ENCODE measurements around the gene SLC16A9. TPM values are rescaled to one million over a fixed set of nuclear protein-coding genes. Genes with fewer than 3 reads are reported as not detected.
"Not testable (repeated sequence)": the region's sequence is repeated elsewhere in the genome, so short reads cannot be mapped to it uniquely, and the experiment has no call there.

SLC16A9 gene, protein sequence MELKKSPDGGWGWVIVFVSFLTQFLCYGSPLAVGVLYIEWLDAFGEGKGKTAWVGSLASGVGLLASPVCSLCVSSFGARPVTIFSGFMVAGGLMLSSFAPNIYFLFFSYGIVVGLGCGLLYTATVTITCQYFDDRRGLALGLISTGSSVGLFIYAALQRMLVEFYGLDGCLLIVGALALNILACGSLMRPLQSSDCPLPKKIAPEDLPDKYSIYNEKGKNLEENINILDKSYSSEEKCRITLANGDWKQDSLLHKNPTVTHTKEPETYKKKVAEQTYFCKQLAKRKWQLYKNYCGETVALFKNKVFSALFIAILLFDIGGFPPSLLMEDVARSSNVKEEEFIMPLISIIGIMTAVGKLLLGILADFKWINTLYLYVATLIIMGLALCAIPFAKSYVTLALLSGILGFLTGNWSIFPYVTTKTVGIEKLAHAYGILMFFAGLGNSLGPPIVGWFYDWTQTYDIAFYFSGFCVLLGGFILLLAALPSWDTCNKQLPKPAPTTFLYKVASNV
- 0.48 TPM for total RNA-seq
- long read RNA-seq, full-length matches to known transcripts = 1 of 2 reads
- long read RNA-seq, partial matches to known transcripts = 0 of 2 reads
- long read RNA-seq, other reads (novel, unspliced or antisense) = 1 of 2 reads

DNA sequence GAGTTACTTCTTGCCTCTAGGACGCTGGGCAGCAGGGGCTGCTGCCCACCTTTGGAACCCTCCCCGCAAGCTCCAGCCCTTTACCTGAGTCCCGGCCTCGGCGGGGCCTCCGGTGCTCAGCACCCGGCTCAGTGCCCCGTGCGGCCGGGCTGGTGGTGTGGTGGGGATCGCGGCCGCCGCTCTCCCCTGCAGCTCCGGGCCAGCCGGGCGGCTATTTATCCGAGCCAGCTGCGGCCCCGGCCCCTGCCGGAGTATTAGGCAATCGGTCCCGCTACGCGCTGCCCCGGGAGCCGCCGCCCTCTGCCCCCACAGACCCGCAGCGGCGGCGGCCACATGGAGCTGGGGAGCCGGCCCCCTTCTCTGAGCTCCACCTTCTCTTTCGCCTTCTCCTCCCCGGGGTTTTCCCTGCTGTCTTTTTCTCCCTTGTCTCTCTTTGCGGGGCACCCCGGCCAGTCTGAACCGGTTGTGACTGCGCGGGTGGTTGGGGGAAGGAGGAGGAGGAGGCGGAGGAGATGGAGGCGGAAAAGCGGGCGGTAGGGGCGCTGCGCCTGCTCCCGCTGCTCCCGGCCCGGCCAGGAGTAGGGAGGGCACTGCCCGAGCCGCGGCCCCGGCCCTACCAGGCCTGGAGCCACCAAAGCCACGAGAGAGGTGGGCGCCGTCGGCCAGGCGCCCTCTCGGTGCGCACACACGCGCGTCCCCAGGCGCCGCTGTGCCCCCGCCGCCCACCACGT, at the start of gene SLC16A9:
SLC16A9 (minus strand) TSS at position 456 of the 731 bp plus-strand sequence. CDS start 25,559 bp downstream, outside the sequence.
- intact Hi-C loops (cut with DNase I) = no loop called here

DNA sequence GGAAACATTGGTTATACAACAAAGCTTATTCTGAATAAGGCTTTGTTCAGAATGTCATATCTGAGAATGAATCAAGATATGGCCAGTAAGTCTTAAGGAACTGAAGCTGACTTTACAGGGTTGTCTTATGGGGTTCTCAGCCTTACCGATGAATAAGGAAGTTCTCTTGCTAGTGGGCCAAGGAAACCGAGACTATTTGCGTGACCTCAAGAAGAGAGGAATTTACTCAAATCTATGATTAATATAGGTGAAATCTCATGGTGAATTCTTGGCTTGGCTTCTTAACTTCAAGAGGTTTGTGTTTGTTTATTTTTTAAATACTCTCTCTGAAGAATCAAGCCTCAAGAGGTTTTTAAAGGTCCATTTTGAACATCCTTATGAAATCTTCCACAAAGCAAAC, 48.3 kb upstream of the SLC16A9 start:
- ATAC-seq (ENCODE audit: poor library complexity) (no peak), DNase-seq (no peak)
- intact Hi-C loops (cut with DNase I) = no loop called here

More for the DNA sequence above, at the start of gene SLC16A9:
- DNase-seq = peak; percentile 69
- peak; percentile 96 for ATAC-seq (ENCODE audit: poor library complexity)

- DNase-seq (no peak), ATAC-seq (ENCODE audit: poor library complexity) (no peak)
- intact Hi-C loops (cut with DNase I) = no loop called here
Measured at GRCh38 chr10:59754951-59755350, 45.3 kb upstream of the SLC16A9 start.

DNA sequence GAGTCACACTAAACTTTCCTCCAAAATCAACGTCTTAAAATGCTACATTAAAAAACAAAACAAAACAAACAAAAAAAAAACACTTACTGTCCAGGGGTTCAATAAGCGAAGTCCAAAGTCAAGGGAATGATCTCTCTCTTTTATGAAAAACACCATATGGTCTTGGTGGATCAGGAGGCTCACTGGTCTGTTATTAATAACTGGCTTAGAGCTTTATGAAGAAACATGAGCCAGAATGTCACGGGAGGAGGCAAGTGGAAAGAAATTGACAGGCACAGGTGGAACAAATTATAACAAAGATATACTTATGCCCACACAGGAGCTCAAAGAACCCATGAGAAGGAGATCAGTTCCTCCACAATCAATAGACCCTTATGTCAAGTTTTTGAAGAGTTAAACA, 43.6 kb upstream of the SLC16A9 start, which contains the start of gene MRLN:
MRLN (minus strand) TSS at position 189 of the 400 bp plus-strand sequence.
- ATAC-seq (ENCODE audit: poor library complexity) (no peak), DNase-seq (no peak)
- intact Hi-C loops (cut with DNase I) = no loop called here

DNA sequence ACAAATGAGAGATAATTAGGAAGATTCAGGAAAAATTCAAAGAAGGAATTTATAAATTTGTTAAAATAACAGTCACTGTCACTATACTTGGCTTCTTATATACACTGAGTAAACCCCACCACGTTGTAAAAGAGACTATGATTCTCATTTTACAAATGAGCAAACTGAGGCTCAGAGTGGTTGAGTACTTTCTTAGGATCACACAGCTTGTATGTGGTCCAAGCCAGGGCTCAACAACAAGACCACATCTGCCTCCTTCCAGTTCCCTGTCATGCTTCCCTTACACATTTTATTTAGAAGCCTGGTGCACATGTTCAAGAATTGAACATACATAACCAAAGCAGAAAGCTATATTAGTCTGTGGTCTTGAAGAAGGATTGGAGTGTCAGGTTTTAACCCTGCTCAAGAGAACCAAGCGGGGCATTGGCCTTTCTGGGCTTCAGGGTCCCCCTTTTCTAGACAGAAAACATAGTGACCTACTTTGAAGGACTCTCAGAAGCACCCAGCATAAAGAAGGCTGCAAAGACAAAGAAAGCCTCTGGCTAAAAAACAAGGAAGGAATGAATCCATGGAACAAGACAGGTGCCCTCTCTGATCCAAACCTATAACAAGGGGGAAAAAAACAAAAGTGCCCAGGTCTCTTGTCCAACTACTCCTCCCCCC, 42.8 kb upstream of the SLC16A9 start:
- no peak for DNase-seq
- no peak for ATAC-seq (ENCODE audit: poor library complexity)
- intact Hi-C loops (cut with DNase I) = no loop called here

DNA sequence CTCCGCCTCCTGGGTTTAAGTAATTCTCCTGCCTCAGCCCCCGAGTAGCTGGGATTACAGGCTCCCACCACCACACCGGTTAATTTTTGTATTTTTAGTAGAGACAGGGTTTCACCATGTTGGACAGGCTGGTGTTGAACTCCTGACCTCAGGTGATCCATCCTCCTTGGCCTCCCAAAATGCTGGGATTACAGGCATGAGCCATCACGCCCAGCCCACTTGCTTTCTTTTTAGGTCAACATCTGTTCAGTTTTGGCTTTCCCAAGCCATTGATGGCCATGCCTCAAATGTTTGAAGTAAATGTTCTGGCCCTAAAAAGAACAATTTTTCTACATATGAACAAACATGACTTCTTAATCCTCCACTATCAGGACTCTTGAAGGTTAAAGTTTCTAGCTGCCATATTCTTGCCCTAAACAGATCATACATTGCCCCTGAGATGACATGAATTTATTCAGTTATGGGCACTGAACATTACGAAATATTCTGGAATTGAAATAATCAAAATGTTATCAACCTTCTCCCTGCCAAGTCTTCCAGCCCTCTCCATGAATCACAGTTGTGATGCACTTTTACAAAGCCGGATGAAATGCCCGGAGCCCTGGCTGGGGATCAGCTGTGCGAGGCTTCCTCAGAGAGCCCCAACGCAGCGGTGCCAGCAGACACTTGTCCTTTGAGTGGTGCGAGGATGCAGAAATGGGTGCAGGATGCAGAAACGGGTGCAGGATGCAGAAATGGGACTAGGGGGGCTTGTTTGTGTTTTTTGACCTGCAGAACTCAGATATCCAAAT, 40.7 kb upstream of the SLC16A9 start:
- ATAC-seq (ENCODE audit: poor library complexity) (no peak), DNase-seq (no peak)
- intact Hi-C loops (cut with DNase I) = no loop called here

- no peak for ATAC-seq (ENCODE audit: poor library complexity)
- DNase-seq = no peak
- intact Hi-C loops (cut with DNase I) = no loop called here
Measured at GRCh38 chr10:59748834-59749233, 39.2 kb upstream of the SLC16A9 start.

DNA sequence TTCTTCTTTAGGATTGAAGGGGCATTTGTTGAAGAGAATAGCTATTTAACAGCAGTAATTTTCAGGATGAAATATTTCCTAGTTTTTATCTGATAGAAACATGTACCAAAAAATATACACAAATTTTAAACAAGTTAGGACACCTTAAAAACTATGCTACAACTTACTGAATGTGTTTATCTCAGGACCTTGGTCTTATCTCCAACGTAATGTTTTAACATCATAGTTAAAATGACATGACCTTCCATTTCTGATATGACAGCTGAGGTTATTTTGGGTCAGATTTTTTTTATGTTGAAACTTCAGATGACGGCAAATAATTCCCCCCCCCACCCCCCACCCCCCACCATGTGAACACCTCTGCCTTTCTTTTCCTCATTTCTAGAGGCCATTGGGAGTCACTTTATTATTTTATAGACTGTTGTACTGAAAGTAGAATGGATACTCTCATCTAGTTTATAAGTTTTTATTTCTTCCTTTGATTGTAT, 35.6 kb upstream of the SLC16A9 start:
- DNase-seq (no peak), ATAC-seq (ENCODE audit: poor library complexity) (no peak)
- intact Hi-C loops (cut with DNase I) = no loop called here

DNA sequence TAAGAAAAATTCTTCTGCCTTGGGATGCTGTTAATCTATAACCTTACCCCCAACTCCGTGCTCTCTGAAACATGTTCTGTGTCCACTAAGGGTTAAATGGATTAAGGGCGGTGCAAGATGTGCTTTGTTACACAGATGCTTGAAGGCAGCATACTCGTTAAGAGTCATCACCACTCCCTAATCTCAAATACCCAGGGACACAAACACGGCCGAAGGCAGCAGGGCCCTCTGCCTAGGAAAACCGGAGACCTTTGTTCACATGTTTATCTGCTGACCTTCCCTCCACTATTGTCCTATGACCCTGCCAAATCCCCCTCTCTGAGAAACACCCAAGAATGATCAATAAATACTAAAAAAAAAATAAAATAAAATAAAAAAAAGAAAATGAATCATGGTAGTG, 35.1 kb upstream of the SLC16A9 start:
- ATAC-seq (ENCODE audit: poor library complexity); intact Hi-C loops (cut with DNase I); DNase-seq: not testable (repeated sequence)

DNA sequence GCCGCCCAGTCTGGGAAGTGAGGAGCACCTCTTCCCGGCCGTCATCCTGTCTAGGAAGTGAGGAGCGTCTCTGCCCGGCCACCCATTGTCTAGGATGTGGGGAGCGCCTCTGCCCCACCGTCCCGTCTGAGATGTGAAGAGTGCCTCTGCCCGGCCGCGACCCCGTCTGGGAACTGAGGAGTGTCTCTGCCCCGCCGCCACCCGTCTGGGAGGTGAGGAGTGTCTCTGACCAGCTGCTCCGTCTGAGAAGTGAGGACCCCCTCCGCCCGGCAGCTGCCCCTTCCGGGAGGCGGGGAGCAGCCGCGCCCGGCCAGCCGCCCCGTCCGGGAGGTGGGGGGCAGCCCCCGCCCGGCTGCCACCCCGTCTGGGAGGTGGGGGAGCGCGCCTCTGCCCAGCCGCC, 34.5 kb upstream of the SLC16A9 start:
- ATAC-seq (ENCODE audit: poor library complexity); intact Hi-C loops (cut with DNase I); DNase-seq: not testable (repeated sequence)

- ATAC-seq (ENCODE audit: poor library complexity) = no peak
- intact Hi-C loops (cut with DNase I) = no loop called here
- DNase-seq = no peak
Measured at GRCh38 chr10:59741583-59741982, 31.9 kb upstream of the SLC16A9 start.

DNA sequence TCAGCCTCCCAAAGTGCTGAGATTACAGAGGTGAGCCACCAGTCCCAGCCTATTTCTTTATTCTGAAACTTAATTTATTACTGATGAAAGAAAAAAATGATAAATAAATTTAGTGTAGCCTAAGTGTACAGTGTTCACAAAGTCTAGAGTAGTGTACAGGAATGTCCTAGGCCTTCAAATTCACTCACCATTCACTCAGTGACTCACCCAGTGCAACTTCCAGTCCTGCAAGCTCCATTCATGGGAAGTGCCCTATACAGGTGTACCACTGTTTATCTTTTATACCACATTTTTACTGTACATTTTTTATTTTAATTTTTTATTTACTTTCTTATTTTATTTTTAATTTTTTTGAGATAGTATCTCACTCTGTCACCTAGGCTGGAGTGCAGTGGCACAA, 31.4 kb upstream of the SLC16A9 start:
- DNase-seq (no peak), ATAC-seq (ENCODE audit: poor library complexity) (no peak)
- intact Hi-C loops (cut with DNase I) = no loop called here

DNA sequence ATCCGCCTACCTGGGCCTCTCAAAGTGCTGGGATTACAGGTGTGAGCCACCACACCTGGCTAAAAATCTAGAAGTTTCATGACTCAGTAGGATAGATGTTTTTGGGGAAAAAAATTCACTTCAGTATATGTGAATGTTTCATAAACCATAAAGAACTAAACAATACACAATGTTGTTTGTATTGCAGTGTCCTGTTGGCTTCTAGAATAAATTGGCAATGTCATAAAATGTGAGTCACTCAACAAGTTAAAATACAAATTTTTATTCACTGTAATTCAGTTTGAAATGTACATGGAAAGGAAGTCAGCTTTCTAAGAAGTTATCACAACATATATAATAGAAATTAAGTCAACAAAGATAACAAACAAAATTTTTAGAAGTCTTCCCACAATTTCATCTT, 27.1 kb upstream of the SLC16A9 start:
- intact Hi-C loops (cut with DNase I) = no loop called here
- no peak for ATAC-seq (ENCODE audit: poor library complexity)
- DNase-seq = no peak

- DNase-seq (no peak), ATAC-seq (ENCODE audit: poor library complexity) (no peak)
- intact Hi-C loops (cut with DNase I) = no loop called here
Measured at GRCh38 chr10:59735296-59735695, 25.6 kb upstream of the SLC16A9 start.

GRCh38 chr10:59734014-59734462, 24.4 kb upstream of the SLC16A9 start:
- DNase-seq (no peak), ATAC-seq (ENCODE audit: poor library complexity) (no peak)
- intact Hi-C loops (cut with DNase I) = no loop called here

DNA sequence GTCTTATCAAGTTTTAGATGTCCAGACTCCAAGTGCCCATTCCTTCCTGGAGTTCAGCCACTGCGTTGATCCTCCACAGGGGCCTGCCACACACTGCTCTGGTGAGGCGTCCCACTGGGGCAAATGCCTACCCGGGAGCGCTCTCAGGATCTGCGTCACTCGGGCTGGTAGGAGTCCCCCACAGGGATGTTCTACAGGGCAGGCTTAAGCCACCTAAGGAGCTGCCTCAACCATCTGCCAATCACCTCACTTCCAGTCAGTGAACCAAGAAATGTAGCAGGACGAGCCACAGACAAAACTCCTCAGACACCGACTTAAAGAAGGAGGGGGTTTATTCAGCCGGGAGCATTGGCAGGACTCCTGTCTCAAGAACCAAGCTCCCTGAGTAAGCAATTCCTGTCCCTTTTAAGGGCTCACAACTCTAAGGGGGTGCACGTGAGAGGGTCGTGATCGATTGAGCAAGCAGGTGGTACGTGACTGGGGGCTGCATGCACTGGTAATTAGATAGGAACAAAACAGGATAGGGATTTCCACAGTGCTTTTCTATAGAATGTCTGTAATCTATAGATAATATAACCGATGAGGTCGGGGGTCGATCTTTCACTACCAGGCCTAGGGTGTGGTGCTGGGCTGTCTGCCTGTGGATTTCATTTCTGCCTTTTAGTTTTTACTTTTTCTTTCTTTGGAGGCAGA, 23.8 kb upstream of the SLC16A9 start:
- DNase-seq; ATAC-seq (ENCODE audit: poor library complexity); intact Hi-C loops (cut with DNase I): not testable (repeated sequence)

- intact Hi-C loops (cut with DNase I); DNase-seq: not testable (repeated sequence)
Measured at GRCh38 chr10:59732849-59733248, 23.2 kb upstream of the SLC16A9 start.

More at GRCh38 chr10:59732849-59733248, 23.2 kb upstream of the SLC16A9 start:
- not testable (repeated sequence) for ATAC-seq (ENCODE audit: poor library complexity)
